HUES48 (cell line): ENCODE measurements around the gene TSC22D4.
A peak's percentile ranks its signal among the peaks of the same experiment; 100 is the strongest.
"Not testable (repeated sequence)": the region's sequence is repeated elsewhere in the genome, so short reads cannot be mapped to it uniquely, and the experiment has no call there.

Source experiments
- H3K27ac ChIP-seq: one replicate; pipeline ENCODE4 v1.7.0; 2013; ENCODE audit warnings: low read depth, low read length, inconsistent platforms
- H3K27me3 ChIP-seq: 2 replicates; pipeline ENCODE4 v1.6.1; 2013; ENCODE audit warnings: mild to moderate bottlenecking, low read length; ENCODE audit not compliant: control insufficient read depth, insufficient read depth
- H3K36me3 ChIP-seq: 2 replicates; pipeline ENCODE4 v1.6.1; 2013; ENCODE audit warnings: low read length; ENCODE audit not compliant: control insufficient read depth, insufficient read depth
- H3K4me1 ChIP-seq: 2 replicates; pipeline ENCODE4 v1.6.1; 2013; ENCODE audit warnings: mild to moderate bottlenecking, low read length; ENCODE audit not compliant: control insufficient read depth, insufficient read depth
- H3K4me3 ChIP-seq: 2 replicates; pipeline ENCODE4 v1.5.1; 2013; ENCODE audit warnings: mild to moderate bottlenecking, low read depth, low read length
- H3K9ac ChIP-seq: 2 replicates; pipeline ENCODE4 v1.6.1; 2013; ENCODE audit warnings: mild to moderate bottlenecking, low read depth, low read length, moderate library complexity
- H3K9me3 ChIP-seq: 2 replicates; pipeline ENCODE4 v1.6.1; 2013; ENCODE audit warnings: low read length; ENCODE audit not compliant: control insufficient read depth, insufficient read depth

TSC22D4 gene

DNA sequence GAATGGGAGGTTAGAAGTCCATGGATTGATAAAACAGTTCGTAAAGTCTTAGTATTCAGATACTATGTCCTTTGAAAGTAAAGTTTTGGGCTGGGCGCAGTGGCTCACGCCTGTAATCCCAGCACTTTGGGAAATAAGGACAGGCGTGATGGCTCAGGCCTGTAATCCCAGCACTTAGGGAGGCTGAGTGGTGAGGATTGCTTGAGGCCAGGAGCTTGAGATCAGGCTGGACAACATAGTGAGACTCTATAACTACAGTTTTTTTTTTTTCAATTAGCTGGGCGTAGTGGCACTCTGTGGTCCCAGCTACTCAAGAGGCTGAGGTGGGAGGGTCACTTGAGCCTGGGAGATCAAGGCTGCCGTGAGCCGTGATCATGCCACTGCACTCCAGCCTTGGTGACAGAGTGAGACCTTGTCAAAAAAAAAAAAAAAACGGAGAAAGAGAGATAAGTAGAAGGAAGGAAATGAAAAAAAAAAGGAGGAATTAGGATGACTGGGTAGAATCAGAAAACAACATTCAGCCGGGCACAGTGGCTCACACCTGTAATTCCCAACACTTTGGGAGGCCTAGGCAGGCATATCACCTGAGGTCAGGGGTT is 34.3 kb upstream of the TSC22D4 start:
- Histone ChIP-seq H3K9ac (no peak overlapping the region), H3K27me3 (no peaks in the 10 kb centered on the region), H3K36me3 (no peaks in the 10 kb centered on the region), H3K9me3 (no peaks in the 10 kb centered on the region), H3K4me3 (no peak overlapping the region), H3K27ac (no peak overlapping the region), H3K4me1 (no peaks in the 10 kb centered on the region)

DNA sequence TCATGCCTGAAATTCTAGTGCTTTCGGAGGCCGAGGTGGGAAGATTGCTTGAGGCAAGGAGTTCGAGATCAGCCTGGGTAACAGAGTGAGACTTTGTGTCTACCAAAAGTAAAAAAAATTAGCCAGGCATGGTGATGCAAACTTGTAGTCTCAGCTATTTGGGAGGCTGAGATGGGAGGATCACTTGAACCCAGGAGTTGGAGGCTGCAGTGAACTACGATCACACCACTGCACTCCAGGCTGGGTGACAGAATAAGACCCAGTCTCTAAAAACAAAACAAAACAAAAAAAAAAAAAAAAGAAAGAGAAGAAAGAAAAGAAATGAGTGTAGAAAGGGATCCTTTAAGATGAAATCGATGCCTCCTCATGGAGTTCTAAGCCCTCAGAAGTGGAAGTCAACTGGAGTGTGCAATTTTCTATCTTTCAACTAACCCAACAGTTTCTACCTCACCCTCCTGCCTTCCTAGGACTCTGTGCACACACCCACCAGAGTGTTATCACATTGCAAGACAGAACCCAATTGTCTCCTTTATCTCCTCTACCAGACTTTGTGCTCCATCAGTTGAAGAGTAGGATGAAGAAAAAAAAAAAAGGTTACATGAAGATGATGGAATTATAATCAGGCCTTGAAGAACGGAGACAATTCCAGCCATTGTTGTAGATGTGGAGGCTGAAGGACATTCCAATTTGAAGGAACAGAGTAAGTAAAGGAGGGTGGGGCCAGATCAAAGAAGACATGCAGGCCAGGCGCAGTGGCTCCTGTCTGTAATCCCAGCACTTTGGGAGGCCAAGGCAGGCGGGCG is 31.6 kb upstream of the TSC22D4 start:
- Histone ChIP-seq H3K9me3 (no peaks in the 10 kb centered on the region), H3K36me3 (no peaks in the 10 kb centered on the region), H3K27ac (no peak overlapping the region), H3K4me3 (no peak overlapping the region), H3K4me1 (no peaks in the 10 kb centered on the region), H3K27me3 (no peaks in the 10 kb centered on the region), H3K9ac (no peak overlapping the region)

DNA sequence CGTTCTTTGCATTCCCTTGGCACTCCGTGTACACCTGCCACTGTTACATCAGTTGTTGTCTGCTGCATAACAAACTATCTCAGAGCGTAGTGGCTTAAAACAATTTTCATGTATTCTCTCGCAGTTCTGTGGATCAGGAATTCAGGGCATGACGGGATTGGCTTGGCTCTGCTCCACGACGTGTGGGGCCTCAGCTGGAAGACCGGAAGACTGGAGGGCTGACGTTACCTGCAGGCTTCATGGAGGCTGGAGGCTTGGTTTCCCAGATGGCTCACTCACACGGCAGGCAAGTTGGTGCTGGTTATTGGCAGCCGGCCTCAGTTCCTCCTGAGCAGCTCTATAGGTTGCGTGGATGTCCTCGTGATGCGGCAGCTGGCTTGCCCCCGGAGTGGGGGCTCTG is 30.2 kb upstream of the TSC22D4 start:
- Histone ChIP-seq H3K9me3 (no peaks in the 10 kb centered on the region), H3K4me3 (no peak overlapping the region), H3K9ac (no peak overlapping the region), H3K27ac (no peak overlapping the region), H3K36me3 (no peaks in the 10 kb centered on the region), H3K4me1 (no peaks in the 10 kb centered on the region), H3K27me3 (no peaks in the 10 kb centered on the region)

DNA sequence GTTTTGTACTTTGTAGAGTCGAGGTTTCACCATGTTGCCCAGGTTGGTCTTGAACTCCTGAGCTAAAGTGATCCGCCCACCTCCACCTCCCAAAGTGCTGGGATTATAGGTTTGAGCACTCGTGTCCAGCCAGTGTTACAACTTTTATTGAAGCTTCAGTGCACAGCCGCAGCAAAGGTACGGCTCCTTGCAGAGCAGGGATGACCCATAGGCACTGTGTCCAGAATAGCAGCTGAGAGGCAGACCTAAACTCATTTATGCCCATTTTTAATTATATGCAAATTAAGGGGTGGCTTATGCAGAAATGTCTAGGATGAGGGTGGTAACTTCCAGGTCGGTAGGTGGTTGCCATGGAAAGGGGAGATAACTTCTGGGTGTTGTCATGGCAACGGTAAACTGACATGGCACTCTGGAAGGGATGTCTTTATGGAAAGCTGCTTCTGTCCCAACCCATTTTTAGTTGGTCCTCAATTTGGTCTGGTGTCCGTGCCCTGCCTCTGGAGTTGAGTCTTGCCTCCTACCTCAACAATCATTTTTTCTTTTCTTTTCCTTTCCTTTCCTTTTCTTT is 27.4 kb upstream of the TSC22D4 start:
- Histone ChIP-seq H3K4me3 (no peak overlapping the region), H3K9me3 (no peaks in the 10 kb centered on the region), H3K36me3 (no peaks in the 10 kb centered on the region), H3K27ac (no peak overlapping the region), H3K9ac (no peak overlapping the region), H3K4me1 (no peaks in the 10 kb centered on the region), H3K27me3 (no peaks in the 10 kb centered on the region)

DNA sequence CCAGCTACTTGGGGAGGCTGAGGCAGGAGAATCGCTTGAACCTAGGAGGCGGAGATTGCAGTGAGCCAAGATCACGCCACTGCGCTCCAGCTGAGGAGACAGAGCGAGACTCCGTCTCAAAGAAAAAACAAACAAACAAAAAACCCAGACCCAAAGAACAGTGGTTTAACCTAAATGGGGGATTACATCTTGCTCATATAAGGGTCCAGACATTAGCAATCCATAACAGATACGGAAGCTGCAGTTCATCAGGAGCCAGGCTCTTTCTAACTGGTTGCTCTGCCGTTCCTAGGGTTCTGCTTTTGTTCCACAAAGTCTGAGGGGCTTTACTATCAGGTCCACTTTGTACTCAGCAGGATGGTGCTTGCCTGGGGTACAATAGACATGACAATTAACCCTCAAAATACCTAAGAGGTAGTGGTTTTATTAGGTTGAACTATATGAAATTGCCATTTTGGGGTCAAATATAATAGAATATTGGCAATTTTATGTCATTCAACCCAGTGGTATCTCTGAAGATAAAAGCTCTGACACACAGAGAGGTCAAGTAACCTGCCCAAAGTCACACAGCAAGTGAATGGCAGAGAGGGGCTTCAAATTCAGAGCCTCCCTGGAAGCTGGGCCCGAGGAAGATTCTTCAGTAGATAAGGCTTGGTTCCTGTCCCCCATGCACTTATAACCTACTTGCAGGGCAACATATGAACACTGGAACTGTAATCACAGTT is 26.0 kb upstream of the TSC22D4 start:
- Histone ChIP-seq H3K27ac (no peak overlapping the region), H3K36me3 (no peaks in the 10 kb centered on the region), H3K4me1 (no peaks in the 10 kb centered on the region), H3K9me3 (no peaks in the 10 kb centered on the region), H3K4me3 (no peak overlapping the region), H3K9ac (no peak overlapping the region), H3K27me3 (no peaks in the 10 kb centered on the region)

DNA sequence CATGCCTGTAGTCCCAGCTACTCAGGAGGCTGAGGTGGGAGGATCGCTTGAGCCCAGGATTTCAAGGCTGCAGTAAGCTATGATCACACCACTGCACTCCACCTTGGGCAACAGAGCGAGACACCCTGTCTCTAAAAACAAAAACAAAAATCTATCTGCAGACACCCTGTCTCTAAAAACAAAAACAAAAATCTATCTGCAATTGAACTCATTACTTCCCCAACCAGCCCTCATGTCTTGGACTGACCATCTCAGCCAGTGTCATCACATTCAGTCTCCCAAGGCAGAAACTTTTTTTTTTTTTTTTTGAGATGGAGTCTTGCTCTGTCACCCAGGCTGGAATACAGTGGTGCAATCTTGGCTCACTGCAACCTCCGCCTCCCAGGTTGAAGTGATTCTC is 25.0 kb upstream of the TSC22D4 start:
- not testable (repeated sequence) for H3K9me3 ChIP-seq, H3K36me3 ChIP-seq, H3K4me1 ChIP-seq, H3K27ac ChIP-seq, H3K27me3 ChIP-seq, H3K4me3 ChIP-seq, H3K9ac ChIP-seq

DNA sequence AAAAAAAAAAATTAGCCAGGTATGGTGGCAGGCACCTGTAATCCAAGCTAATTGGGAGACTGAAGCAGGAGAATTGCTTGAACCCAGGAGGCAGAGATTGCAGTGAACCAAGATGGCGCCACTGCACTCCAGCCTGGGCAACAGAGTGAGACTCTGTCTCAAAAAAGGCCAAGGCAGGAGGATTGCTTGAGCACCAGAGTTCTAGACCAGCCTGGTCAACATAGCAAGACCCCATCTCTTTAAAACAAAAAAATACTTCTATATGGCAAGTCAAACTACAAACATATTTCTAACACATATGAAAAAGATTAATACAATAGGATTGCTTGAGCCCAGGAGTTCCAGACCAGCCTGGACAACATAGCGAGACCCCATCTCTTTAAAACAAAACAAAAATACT is 21.7 kb upstream of the TSC22D4 start:
- H3K27ac ChIP-seq = not testable (repeated sequence)

DNA sequence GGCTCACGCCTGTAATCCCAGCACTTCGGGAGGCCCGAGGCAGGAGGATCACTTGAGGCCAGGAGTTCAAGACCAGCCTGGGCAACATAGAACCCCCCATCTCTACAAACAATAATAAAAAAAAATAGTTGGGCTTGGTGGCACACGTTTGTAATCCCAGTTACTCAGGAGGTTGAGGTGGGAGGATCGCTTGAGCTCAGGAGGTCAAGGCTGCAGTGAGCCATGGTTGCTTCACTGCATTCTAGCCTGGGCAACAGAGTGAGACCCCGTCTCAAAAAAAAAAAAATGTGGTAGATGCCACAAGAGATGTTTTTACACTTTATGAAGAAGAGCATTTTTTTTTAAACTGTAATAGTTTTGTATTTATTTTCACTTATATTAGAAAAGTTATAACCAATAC is 17.5 kb upstream of the TSC22D4 start:
- Histone ChIP-seq H3K27me3 (peaks cover 4% of the 10 kb centered on the region), H3K9me3 (no peaks in the 10 kb centered on the region), H3K36me3 (no peaks in the 10 kb centered on the region), H3K9ac (no peak overlapping the region), H3K4me3 (no peak overlapping the region), H3K4me1 (no peaks in the 10 kb centered on the region), H3K27ac (no peak overlapping the region)

More for the DNA sequence above, 21.7 kb upstream of the TSC22D4 start:
- H3K9me3 ChIP-seq, H3K4me3 ChIP-seq, H3K9ac ChIP-seq, H3K36me3 ChIP-seq, H3K4me1 ChIP-seq, H3K27me3 ChIP-seq: not testable (repeated sequence)

DNA sequence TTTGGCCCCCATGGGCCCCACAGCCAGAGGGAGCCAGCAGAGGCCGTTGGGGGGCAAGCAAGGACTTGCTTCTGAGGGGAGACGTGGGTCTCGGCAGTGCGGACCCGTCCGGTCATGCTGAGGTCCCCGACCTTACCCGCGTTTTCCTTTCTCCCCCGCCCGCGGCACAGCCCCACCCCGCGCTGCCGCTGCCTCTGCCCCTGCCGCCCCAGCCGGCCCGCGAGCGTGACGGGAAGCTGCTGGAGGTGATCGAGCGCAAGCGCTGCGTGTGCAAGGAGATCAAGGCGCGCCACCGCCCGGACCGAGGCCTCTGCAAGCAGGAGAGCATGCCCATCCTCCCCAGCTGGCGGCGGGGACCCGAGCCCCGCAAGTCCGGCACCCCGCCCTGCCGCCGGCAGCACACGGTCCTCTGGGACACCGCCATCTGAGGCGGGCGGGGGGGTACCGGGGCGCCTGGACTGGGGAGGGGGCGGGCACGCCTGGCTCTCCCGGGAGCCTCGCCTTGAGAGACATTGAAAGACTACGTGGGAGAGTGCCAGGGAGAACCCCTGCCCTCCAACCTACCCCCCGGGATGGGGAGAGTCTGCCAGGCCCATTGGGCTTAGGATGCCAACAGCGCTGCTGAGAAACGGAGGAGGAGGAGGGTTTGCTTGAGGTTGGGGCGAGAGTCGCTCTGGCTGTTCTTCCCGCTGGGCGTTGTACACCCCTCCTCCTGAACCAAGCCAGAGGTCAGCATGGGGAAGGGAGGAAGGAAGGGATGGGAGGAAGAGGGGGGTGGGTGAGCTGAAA is 14.7 kb upstream of the TSC22D4 start:
- Histone ChIP-seq H3K9ac (no peak overlapping the region), H3K27me3 (peaks cover 4% of the 10 kb centered on the region), H3K9me3 (no peaks in the 10 kb centered on the region), H3K36me3 (no peaks in the 10 kb centered on the region), H3K4me3 (peak overlapping the region; percentile 61), H3K4me1 (peaks cover 5% of the 10 kb centered on the region; the same call in 1 of the 2 replicates), H3K27ac (no peak overlapping the region)

DNA sequence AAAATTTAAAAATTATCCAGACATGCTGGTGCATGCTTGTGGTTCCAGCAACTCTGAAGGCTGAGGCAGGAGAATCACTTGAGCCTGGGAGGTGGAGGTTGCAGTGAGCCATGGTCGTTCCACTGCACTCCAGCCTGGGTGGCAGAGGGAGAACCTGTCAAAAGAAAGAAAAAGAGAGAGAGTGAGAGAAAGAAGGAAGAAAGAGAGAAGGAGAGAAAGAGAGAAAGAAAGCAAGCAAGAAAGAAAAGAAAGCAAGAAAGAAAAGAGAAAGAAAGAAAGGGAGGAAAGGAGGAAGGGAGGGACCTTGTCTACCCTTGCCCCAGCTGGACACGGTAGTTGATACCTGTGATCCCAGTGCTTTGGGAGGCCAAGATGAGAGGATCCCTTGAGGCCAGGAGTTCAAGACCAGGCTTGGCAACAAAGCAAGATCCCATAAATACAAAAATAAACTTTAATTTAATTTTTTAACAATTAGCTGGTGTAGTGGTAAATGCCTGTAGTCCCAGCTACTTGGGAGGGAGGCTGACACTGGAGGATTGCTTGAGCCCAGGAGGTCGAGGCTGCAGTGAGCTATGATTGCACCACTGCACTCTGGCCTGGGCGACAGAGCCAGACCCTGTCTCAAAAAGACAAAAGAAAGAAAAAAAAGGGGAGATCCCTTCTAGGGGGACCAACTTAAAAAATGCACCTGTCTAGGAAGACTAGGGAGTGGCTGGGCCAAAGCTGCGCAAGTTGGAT is 13.9 kb upstream of the TSC22D4 start:
- Histone ChIP-seq H3K4me3 (peak overlapping the region; percentile 61), H3K27ac (no peak overlapping the region), H3K9ac (no peak overlapping the region), H3K36me3 (peaks cover 5% of the 10 kb centered on the region; the same call in 1 of the 2 replicates), H3K9me3 (no peaks in the 10 kb centered on the region), H3K27me3 (peaks cover 4% of the 10 kb centered on the region), H3K4me1 (peaks cover 5% of the 10 kb centered on the region; the same call in 1 of the 2 replicates)
